H1 (cell line): Measurements from ENCODE around the gene SERPINB12. TPM values are rescaled to one million over a fixed set of nuclear protein-coding genes. Genes with fewer than 3 reads are reported as not detected.

Source experiments
- CTCF ChIA-PET: fragments of 300-600 bp; sonication (Branson Sonifier 250); formaldehyde crosslinking; loops from one replicate; lab custom pipeline; 2021; ENCODE audit not compliant: partially characterized antibody; lab: Charles Lee
- POLR2A ChIA-PET: fragments of 300-600 bp; sonication (Branson Sonifier 250); formaldehyde crosslinking; loops from one replicate; lab custom pipeline; 2021; ENCODE audit warnings: inconsistent platforms; ENCODE audit not compliant: partially characterized antibody; lab: Charles Lee
- DNase-seq, 2 experiments: peaks; one replicate each; pipeline versions ENCODE4 v3.0.0 to v3.0.0-alpha.2; 2010 to 2022; ENCODE audit warnings: low spot score in 2 of 2, low read depth in 1 of 2, mixed read lengths in 1 of 2
- FAIRE-seq: peaks from 2 replicates; lab custom pipeline; 2011; peaks lifted over from hg19 to GRCh38; lab: Jason Lieb, UNC
- H2AFZ ChIP-seq: 2 replicates; pipeline ENCODE4 v1.8.1; 2012; ENCODE audit warnings: low read length, inconsistent platforms
- H2AK5ac ChIP-seq: 2 replicates; pipeline ENCODE4 v1.6.1; 2013; ENCODE audit warnings: low read depth, low read length
- H2BK120ac ChIP-seq: replicated peaks from 2 replicates; pipeline ENCODE3; 2013; ENCODE audit warnings: low read depth, low read length, inconsistent platforms
- H2BK12ac ChIP-seq: 2 replicates; pipeline ENCODE4 v1.6.1; 2013; ENCODE audit warnings: low read depth, low read length
- H2BK15ac ChIP-seq: 2 replicates; pipeline ENCODE4 v1.6.1; 2013; ENCODE audit warnings: low read length
- H2BK20ac ChIP-seq: 2 replicates; pipeline ENCODE4 v1.6.1; 2013; ENCODE audit warnings: low read length
- H2BK5ac ChIP-seq: 2 replicates; pipeline ENCODE4 v1.6.1; 2013; ENCODE audit warnings: low read depth, low read length
- H3K14ac ChIP-seq: 2 replicates; pipeline ENCODE4 v1.6.1; 2013; ENCODE audit warnings: inconsistent platforms; ENCODE audit not compliant: insufficient read length
- H3K18ac ChIP-seq: 2 replicates; pipeline ENCODE4 v1.6.1; 2013; ENCODE audit warnings: low read length; ENCODE audit errors: extremely low read depth
- H3K23ac ChIP-seq: 2 replicates; pipeline ENCODE4 v1.6.1; 2013; ENCODE audit warnings: inconsistent platforms; ENCODE audit not compliant: insufficient read length
- H3K23me2 ChIP-seq: 2 replicates; pipeline ENCODE4 v1.6.1; 2013; ENCODE audit warnings: low read depth, low read length
- H3K27ac ChIP-seq: 2 replicates; pipeline ENCODE4 v1.6.1; 2011; ENCODE audit warnings: low read depth, low read length, inconsistent platforms
- H3K27me3 ChIP-seq, 4 experiments: replicated peaks in 1 of 4; 1 replicate in 1 of 4; 2 replicates in 3 of 4; pipeline versions ENCODE4 v1.6.1 to v1.8.1; 2011 to 2013; ENCODE audit warnings: low read length in 3 of 4, mild to moderate bottlenecking in 3 of 4, inconsistent platforms in 2 of 4, mixed read lengths in 2 of 4, moderate library complexity in 1 of 4; ENCODE audit not compliant: control insufficient read depth in 3 of 4, insufficient read depth in 3 of 4; ENCODE audit errors: extremely low read depth in 1 of 4
- H3K36me3 ChIP-seq, 4 experiments: 2 replicates each; pipeline versions ENCODE4 v1.6.1 to v1.8.1; 2011 to 2013; ENCODE audit warnings: mild to moderate bottlenecking in 4 of 4, low read length in 3 of 4, moderate library complexity in 2 of 4, control low read depth in 1 of 4, inconsistent platforms in 1 of 4; ENCODE audit not compliant: insufficient read depth in 4 of 4, control insufficient read depth in 2 of 4
- H3K4ac ChIP-seq: replicated peaks from 2 replicates; pipeline ENCODE3; 2013; ENCODE audit warnings: low read length, low read depth, mixed read lengths, inconsistent platforms; ENCODE audit not compliant: insufficient read length
- H3K4me1 ChIP-seq, 4 experiments: replicated peaks in 1 of 4; 1 replicate in 1 of 4; 2 replicates in 3 of 4; pipeline versions ENCODE4 v1.6.1 to v1.8.1; 2011 to 2013; ENCODE audit warnings: low read length in 3 of 4, inconsistent platforms in 2 of 4, mixed read lengths in 1 of 4; ENCODE audit not compliant: insufficient read depth in 4 of 4, control insufficient read depth in 3 of 4
- H3K4me2 ChIP-seq, 2 experiments: 2 replicates each; pipeline versions ENCODE4 v1.6.1 to v1.8.1; 2011 to 2013; ENCODE audit warnings: low read depth in 2 of 2, low read length in 2 of 2, control low read depth in 1 of 2, inconsistent platforms in 1 of 2, mild to moderate bottlenecking in 1 of 2; ENCODE audit not compliant: insufficient read depth in 1 of 2
- H3K4me3 ChIP-seq, 4 experiments: fragments of 200-600, 300-600 bp in 1 of 4; sonication (generic), shearing (Covaris generic), sonication (Bioruptor Twin) in 1 of 4; 2 replicates each; pipeline versions ENCODE4 v1.5.1 to v1.8.1; 2011 to 2016; ENCODE audit warnings: low read length in 4 of 4, low read depth in 3 of 4, control low read depth in 2 of 4, inconsistent platforms in 2 of 4, mild to moderate bottlenecking in 2 of 4, mixed read lengths in 1 of 4, moderate library complexity in 1 of 4; ENCODE audit not compliant: insufficient read depth in 2 of 4; ENCODE audit errors: extremely low read depth in 1 of 4
- H3K56ac ChIP-seq: replicated peaks from 2 replicates; pipeline ENCODE3; 2013; ENCODE audit warnings: low read depth, mild to moderate bottlenecking, mixed read lengths, low read length, inconsistent platforms; ENCODE audit not compliant: insufficient read length
- H3K79me1 ChIP-seq: 2 replicates; pipeline ENCODE4 v1.6.1; 2013; ENCODE audit warnings: low read depth, low read length, control low read depth
- H3K79me2 ChIP-seq, 2 experiments: 2 replicates each; pipeline versions ENCODE4 v1.6.1 to v1.8.1; 2012 to 2013; ENCODE audit warnings: low read length in 2 of 2, mild to moderate bottlenecking in 2 of 2, inconsistent platforms in 1 of 2; ENCODE audit not compliant: insufficient read depth in 2 of 2, control insufficient read depth in 1 of 2
- H3K9ac ChIP-seq, 4 experiments: replicated peaks in 1 of 4; 1 replicate in 1 of 4; 2 replicates in 3 of 4; pipeline versions ENCODE4 v1.6.1 to v1.8.1; 2011 to 2013; ENCODE audit warnings: low read depth in 3 of 4, low read length in 3 of 4, control low read depth in 2 of 4, mild to moderate bottlenecking in 2 of 4, moderate library complexity in 2 of 4, inconsistent platforms in 1 of 4; ENCODE audit errors: extremely low read depth in 1 of 4
- H3K9me3 ChIP-seq, 2 experiments: 2 replicates each; pipeline versions ENCODE4 v1.6.1 to v1.8.1; 2012 to 2013; ENCODE audit warnings: mild to moderate bottlenecking in 2 of 2, moderate library complexity in 2 of 2, control low read depth in 1 of 2, inconsistent platforms in 1 of 2, low read depth in 1 of 2, low read length in 1 of 2, mixed read lengths in 1 of 2; ENCODE audit not compliant: insufficient read depth in 2 of 2
- H4K20me1 ChIP-seq, 2 experiments: replicated peaks in 1 of 2; 2 replicates each; pipeline versions ENCODE3 to v1.8.1; 2011 to 2013; ENCODE audit warnings: inconsistent platforms in 2 of 2, low read length in 2 of 2, mild to moderate bottlenecking in 1 of 2; ENCODE audit not compliant: insufficient read depth in 2 of 2, control insufficient read depth in 1 of 2
- H4K5ac ChIP-seq: 2 replicates; pipeline ENCODE4 v1.6.1; 2013; ENCODE audit warnings: low read length, low read depth, mixed read lengths, inconsistent platforms; ENCODE audit not compliant: insufficient read length
- H4K8ac ChIP-seq: 2 replicates; pipeline ENCODE4 v1.8.0; 2013; ENCODE audit warnings: mild to moderate bottlenecking, moderate library complexity, low read length, inconsistent platforms; ENCODE audit not compliant: insufficient read depth; ENCODE audit errors: extremely low read depth
- H4K91ac ChIP-seq: replicated peaks from 2 replicates; pipeline ENCODE3; 2013; ENCODE audit warnings: low read length, mixed read lengths, inconsistent platforms; ENCODE audit not compliant: insufficient read length
- CHD1 ChIP-seq: IDR thresholded peaks from 2 replicates; pipeline ENCODE4 v1.6.1; 2012; ENCODE audit warnings: low read depth, low read length, improper control_type of control experiment
- CREB1 ChIP-seq: IDR thresholded peaks from 2 replicates; pipeline ENCODE4 v1.6.1; 2012; ENCODE audit warnings: inconsistent platforms
- EGR1 ChIP-seq: IDR thresholded peaks from 2 replicates; pipeline ENCODE4 v1.6.1; 2011; ENCODE audit warnings: low read depth, low read length, borderline replicate concordance
- EP300 ChIP-seq, 2 experiments: IDR thresholded peaks; 1 replicate in 1 of 2; 2 replicates in 1 of 2; pipeline ENCODE4 v1.6.1; 2011 to 2012; ENCODE audit warnings: low read depth in 2 of 2, low read length in 2 of 2, mild to moderate bottlenecking in 2 of 2, borderline replicate concordance in 1 of 2, inconsistent platforms in 1 of 2, moderate library complexity in 1 of 2
- GABPA ChIP-seq: IDR thresholded peaks from 2 replicates; pipeline ENCODE4 v1.6.1; 2011; ENCODE audit warnings: mild to moderate bottlenecking, low read length, moderate library complexity, borderline replicate concordance; ENCODE audit not compliant: insufficient read depth
- HDAC2 ChIP-seq, 2 experiments: fragments of 300-600 bp in 1 of 2; sonication (generic) in 1 of 2; IDR thresholded peaks; 2 replicates each; pipeline ENCODE4 v1.6.1; 2011 to 2012; ENCODE audit warnings: low read depth in 2 of 2, low read length in 2 of 2, mild to moderate bottlenecking in 2 of 2, moderate library complexity in 2 of 2, borderline replicate concordance in 1 of 2, inconsistent platforms in 1 of 2
- HDAC6 ChIP-seq: IDR thresholded peaks from one replicate; pipeline ENCODE4 v1.7.1; 2012; ENCODE audit warnings: low read depth, mild to moderate bottlenecking, inconsistent platforms, low read length, moderate library complexity
- KDM5A ChIP-seq: fragments of 200-600 bp; IDR thresholded peaks from 2 replicates; pipeline ENCODE4 v1.7.1; 2012; ENCODE audit warnings: mild to moderate bottlenecking, low read length, inconsistent platforms, mixed read lengths
- PHF8 ChIP-seq: fragments of 200-600 bp; sonication (generic); conservative IDR thresholded peaks from 2 replicates; pipeline ENCODE4 v1.7.1; 2012; ENCODE audit warnings: low read depth, mild to moderate bottlenecking, inconsistent platforms, low read length, moderate library complexity
- RBBP5 ChIP-seq: IDR thresholded peaks from 2 replicates; pipeline ENCODE4 v1.7.1; 2012; ENCODE audit warnings: low read depth, mild to moderate bottlenecking, inconsistent platforms, low read length, moderate library complexity, borderline replicate concordance
- RFX5 ChIP-seq: IDR thresholded peaks from 2 replicates; pipeline ENCODE4 v1.6.1; 2011; ENCODE audit warnings: low read depth, low read length, improper control_type of control experiment, borderline replicate concordance
- SAP30 ChIP-seq: fragments of 300-600 bp; sonication (generic); IDR thresholded peaks from 2 replicates; pipeline ENCODE4 v1.7.1; 2012; ENCODE audit warnings: low read length, moderate library complexity, mild to moderate bottlenecking, inconsistent platforms; ENCODE audit not compliant: insufficient read depth, insufficient replicate concordance
- SUZ12 ChIP-seq: fragments of 200-600 bp; sonication (generic); IDR thresholded peaks from 2 replicates; pipeline ENCODE4 v1.6.1; 2012; ENCODE audit warnings: mild to moderate bottlenecking, inconsistent platforms, low read length, moderate library complexity, mixed read lengths
- TAF1 ChIP-seq: IDR thresholded peaks from 2 replicates; pipeline ENCODE4 v1.6.1; 2011; ENCODE audit warnings: mild to moderate bottlenecking, low read depth, low read length
- TBP ChIP-seq: IDR thresholded peaks from 2 replicates; pipeline ENCODE4 v1.6.1; 2011; ENCODE audit warnings: low read depth, low read length, improper control_type of control experiment
- WGBS, 2 experiments: shearing (Covaris generic) in 1 of 2; methylation state at CpG; one replicate each; pipeline versions ENCODE4 v1.1.6 to v1.1.7; 2013 to 2015; ENCODE audit warnings: low lambda C conversion rate in 2 of 2, mixed read lengths in 2 of 2, inconsistent platforms in 1 of 2, low coverage in 1 of 2, missing lambda C conversion rate in 1 of 2; ENCODE audit not compliant: insufficient replicate concordance in 2 of 2, insufficient coverage in 1 of 2, insufficient read length in 1 of 2; ENCODE audit errors: extremely low coverage in 1 of 2, missing lambda C conversion rate in 1 of 2; 5-methylcytosine and 5-hydroxymethylcytosine counted together
- polyA plus RNA-seq, 7 experiments: library from polyadenylated mRNA; depleted of rRNA in 3 of 7; stranded (reverse) in 5 of 7; unstranded in 2 of 7; fragments of >200 nt in 5 of 7; fragments of 200-250 nt in 2 of 7; gene quantifications; 1 replicate in 5 of 7; 2 replicates in 1 of 7; 4 replicates in 1 of 7; pipeline versions ENCODE4 v1.2.1 to v1.2.3, GENCODE V29; 2011 to 2013; ENCODE audit warnings: missing spikeins in 2 of 7, mixed read lengths in 2 of 7
- total RNA-seq: library from RNA; stranded (reverse); fragmentation: NEBNext Ultra II Directional; extraction: Animal tissue kit (Norgen Biotek cat#: 25700); gene quantifications from 2 replicates; pipeline ENCODE4 v1.2.1, GENCODE V29; 2021

The SERPINB12 gene
- total and polyA plus RNA-seq, 2 of the 8 experiments (the other 6 are each of a cell fraction or from before 2014, with no cell fraction given) = not detected

GRCh38 chr18:63551769-63552168, 9.6 kb downstream of the SERPINB12 start:
- H3K27me3 ChIP-seq = no peaks in the 10 kb centered on the region
- no peaks in the 10 kb centered on the region for H3K79me2 ChIP-seq
- H3K23me2 ChIP-seq = no peaks in the 10 kb centered on the region
- H3K9me3 ChIP-seq = no peaks in the 10 kb centered on the region
- CTCF ChIA-PET = interaction anchor here (0.6 to 2.4 kb wide), 5 partner anchors 10 to 475 kb away, joined by 3 to 11 read pairs (median 4); partner anchors contain the start of gene SERPINB12
- H2AK5ac ChIP-seq = no peak overlapping the region
- H2BK20ac ChIP-seq = no peak overlapping the region
- H3K18ac ChIP-seq = no peak overlapping the region
- H2BK5ac ChIP-seq = no peak overlapping the region
- H3K9ac ChIP-seq = no peak overlapping the region
- no peak overlapping the region for H2BK12ac ChIP-seq
- no peak overlapping the region for H2AFZ ChIP-seq
- POLR2A ChIA-PET = no interaction called here
- H4K91ac ChIP-seq = no peak overlapping the region
- no peak overlapping the region for H3K4me3 ChIP-seq
- H2BK15ac ChIP-seq = no peak overlapping the region
- H3K36me3 ChIP-seq = no peaks in the 10 kb centered on the region
- FAIRE-seq = no peak
- H3K27ac ChIP-seq = no peak overlapping the region
- H2BK120ac ChIP-seq = no peak overlapping the region
- no peak overlapping the region for H3K23ac ChIP-seq
- no peaks in the 10 kb centered on the region for H3K79me1 ChIP-seq
- no peaks in the 10 kb centered on the region for H4K20me1 ChIP-seq
- no peak overlapping the region for H3K14ac ChIP-seq
- no peak overlapping the region for H3K4ac ChIP-seq
- no peak overlapping the region for H4K5ac ChIP-seq
- H3K4me2 ChIP-seq = no peak overlapping the region
- WGBS, 2 experiments = 79% methylated on average over 3 of the region's 3 CpGs; no CpG with 5 or more reads in 1 of the 2 experiments
- no peaks in the 10 kb centered on the region for H3K4me1 ChIP-seq
- no peak overlapping the region for H3K56ac ChIP-seq
- no peak for DNase-seq
- H4K8ac ChIP-seq = no peak overlapping the region
- TF ChIP-seq SUZ12 (no peak), HDAC6 (no peak), CHD1 (no peak), TAF1 (no peak), TBP (no peak), HDAC2 (IDR thresholded peaks at IDR 0.05; ENCODE audit: borderline replicate concordance in 1 of 2, low read depth in 2 of 2, low read length in 2 of 2) (no peak), SAP30 (no peak), KDM5A (no peak), RFX5 (no peak), EGR1 (no peak), EP300 (IDR thresholded peaks at IDR 0.05; ENCODE audit: borderline replicate concordance in 1 of 2, low read depth in 2 of 2, low read length in 2 of 2) (no peak), GABPA (no peak), CREB1 (no peak), PHF8 (no peak), RBBP5 (no peak)
